GM12874 (cell line): ENCODE measurements around the gene TANC1.

Experiments used
- TF ChIP-seq, protein P1 (sequence below): IDR thresholded peaks from 2 replicates; pipeline ENCODE4 v1.5.1; 2011; ENCODE audit warnings: low read depth, mild to moderate bottlenecking, control low read depth, low read length, moderate library complexity; ENCODE audit not compliant: insufficient read depth

Gene TANC1

DNA sequence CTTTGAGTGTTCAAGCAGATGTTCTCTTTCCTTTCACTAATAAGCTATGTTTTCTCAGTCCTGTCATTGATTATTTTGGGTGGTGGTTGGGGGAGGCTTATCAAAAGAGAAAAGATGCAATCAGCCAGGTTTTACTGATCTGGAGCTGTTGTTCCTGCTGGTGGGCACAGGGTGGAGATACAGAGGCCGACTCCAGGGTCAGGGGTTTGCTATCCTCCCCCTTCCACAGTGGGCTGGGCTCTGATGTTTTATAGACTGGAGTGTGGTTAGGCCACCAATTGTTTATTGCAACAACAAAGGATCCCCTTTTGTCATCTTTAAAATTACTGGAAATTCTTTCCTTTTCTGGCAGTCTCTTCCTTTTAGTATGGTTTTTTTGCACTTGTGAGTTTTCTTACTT lies 120.5 kb downstream of the TANC1 start:
- TF ChIP-seq, protein P1, sequence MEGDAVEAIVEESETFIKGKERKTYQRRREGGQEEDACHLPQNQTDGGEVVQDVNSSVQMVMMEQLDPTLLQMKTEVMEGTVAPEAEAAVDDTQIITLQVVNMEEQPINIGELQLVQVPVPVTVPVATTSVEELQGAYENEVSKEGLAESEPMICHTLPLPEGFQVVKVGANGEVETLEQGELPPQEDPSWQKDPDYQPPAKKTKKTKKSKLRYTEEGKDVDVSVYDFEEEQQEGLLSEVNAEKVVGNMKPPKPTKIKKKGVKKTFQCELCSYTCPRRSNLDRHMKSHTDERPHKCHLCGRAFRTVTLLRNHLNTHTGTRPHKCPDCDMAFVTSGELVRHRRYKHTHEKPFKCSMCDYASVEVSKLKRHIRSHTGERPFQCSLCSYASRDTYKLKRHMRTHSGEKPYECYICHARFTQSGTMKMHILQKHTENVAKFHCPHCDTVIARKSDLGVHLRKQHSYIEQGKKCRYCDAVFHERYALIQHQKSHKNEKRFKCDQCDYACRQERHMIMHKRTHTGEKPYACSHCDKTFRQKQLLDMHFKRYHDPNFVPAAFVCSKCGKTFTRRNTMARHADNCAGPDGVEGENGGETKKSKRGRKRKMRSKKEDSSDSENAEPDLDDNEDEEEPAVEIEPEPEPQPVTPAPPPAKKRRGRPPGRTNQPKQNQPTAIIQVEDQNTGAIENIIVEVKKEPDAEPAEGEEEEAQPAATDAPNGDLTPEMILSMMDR = no peak

DNA sequence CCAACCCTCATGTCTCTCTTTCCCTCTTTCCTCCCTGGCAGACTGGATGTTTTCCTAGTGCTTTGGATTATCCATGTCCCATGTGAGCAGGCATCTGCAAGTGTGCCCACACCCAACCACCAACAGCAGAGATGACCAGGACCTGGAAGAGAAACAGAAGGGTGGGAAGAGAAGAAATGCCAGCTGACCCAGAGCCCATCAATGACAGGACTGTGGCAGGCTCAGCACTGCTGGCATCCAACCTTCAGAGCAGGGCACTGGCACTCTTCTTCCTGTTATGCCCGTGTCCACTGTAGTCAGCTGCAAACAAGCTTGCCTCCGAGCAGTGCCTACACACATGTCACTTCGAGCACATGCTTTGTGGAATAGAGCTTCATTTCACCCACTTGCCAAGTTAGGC lies 121.1 kb downstream of the TANC1 start:
- TF ChIP-seq, protein P1 = no peak

DNA sequence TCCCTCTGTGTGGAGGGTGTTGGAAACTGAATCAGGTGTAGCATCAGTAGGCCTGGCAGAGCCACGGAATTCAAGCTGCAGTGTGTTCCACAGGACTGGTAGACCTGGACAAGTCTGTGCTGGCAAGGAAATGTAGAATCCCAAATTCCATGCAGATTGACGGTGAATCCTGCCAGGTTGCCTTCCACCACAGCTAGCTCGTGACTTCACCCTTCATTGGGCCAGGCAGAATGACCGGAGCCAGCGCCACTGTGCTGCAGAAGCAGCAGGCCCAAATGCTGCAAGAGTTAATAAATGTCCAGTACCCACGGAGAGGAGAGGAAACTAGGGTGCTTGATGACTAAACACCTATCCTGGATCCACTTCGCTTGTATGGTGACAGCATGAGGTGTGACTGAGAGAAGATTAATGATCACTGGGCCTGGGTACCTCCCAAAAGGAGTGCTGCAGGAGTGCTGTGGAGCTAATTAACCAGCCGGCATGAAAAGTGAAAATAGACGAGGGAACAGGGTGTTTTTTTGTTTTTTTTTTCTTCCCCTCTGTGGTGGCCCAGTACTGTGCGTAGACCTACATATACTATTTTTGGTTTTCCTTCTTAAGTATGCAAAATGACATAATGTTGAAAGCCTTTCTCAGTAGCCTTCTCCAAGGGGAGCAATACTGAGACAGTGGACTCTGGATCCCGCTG lies 122.2 kb downstream of the TANC1 start:
- TF ChIP-seq, protein P1 = no peak

DNA sequence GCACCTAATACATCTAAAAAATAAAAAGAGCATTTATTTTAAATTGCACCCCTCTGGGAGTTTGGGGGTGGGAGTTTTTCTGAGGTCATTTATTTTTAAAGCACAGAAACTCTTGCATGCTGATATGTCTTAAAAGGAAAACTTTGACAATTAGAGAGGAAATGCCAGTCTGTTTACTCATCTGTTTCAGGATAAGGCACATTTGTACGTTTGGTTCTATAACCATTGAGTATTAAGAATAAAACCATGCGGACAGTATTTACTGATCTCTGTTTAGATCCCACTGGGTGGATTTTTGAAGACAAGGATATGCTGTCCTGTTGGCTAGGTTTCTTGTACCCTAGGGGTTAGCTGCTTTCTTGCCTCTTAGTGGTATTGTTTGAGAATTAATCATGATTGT lies 122.9 kb downstream of the TANC1 start:
- TF ChIP-seq, protein P1 = no peak

DNA sequence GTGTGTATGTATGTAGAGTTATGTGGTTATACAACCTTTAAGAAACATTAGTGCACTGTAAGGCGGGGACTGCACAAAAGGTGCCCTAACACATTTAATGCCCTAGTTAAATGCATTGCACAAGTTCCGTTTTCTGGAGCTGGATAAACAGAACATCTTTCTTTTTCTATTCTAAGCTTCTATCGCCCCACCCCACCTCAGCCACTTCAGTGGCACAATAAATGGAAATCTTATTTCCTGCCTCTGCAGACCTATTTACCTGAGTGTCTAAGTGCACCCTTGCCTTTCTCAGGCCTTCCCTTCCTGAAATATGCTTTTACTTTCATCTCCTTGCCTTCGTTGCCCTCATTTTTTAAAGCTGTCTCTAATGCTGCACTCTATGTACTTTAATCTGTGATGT lies 123.5 kb downstream of the TANC1 start:
- TF ChIP-seq, protein P1 = no peak

DNA sequence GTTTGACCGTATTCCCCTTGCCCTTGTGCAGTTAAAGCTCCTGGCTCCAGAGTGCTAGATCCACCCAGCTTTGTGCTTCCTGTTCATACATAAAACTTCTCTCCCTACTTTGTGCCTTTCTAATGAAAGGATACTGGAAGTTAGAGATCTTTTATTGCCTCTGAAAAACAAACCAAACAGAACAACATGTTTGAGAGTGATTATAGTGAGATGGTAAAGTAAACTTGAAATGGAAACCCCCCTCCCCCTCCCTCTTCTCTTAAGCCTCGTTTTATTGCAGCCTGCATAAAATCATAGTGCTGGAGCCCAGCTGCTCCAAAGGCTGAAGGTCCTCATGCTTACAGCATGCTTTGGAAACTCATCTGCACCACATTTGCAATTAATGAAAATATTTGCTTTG lies 125.1 kb downstream of the TANC1 start:
- TF ChIP-seq, protein P1 = no peak

DNA sequence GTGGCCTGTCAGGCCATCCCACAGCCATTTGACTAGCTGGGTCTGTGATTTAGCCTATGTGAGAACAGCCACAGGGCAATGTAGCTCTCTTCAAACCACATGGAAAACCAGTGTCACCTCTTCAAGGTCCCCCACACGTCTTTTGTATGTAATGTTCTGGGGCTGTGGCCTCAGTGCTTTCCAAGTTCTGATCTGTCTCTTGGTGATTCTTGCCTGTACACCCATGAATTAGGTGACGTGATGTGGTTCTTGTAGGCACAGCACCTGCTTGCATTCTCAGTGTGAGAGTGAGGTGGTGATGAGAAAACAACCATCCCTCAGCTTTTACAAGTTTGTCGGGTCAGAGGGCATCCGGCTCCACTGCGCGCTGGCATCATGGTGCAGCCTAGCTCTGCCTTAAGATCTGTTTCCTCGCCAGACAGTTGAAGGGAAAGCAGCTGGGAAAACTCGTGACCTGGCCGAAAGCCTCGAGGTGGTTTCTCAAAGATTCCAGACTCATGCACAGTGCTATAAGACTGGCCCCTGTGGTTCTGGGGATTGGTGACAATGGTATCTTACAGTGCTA lies 125.8 kb downstream of the TANC1 start:
- TF ChIP-seq, protein P1 = no peak
